ENCODE results near the gene MGA.

DNA sequence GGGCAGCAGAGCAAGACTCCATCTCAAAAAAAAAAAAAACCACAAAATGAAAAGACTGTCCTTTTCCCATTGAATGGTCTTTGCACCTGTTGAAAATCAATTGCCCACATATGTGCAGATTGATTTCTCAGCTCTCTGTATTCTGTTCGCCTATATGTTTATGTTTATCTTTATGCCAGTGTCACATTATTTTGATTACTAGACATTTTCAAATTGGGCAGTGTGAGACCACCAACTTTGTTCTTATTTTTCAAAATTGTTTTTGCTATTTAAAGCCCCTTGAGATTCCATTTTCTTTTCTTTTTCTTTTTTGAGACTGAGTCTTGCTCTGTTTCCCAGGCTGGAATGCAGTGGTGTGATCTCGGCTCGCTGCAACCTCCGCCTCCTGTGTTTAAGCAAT lies 18.5 kb downstream of the MGA start:
- TF ChIP-seq, protein P1, sequence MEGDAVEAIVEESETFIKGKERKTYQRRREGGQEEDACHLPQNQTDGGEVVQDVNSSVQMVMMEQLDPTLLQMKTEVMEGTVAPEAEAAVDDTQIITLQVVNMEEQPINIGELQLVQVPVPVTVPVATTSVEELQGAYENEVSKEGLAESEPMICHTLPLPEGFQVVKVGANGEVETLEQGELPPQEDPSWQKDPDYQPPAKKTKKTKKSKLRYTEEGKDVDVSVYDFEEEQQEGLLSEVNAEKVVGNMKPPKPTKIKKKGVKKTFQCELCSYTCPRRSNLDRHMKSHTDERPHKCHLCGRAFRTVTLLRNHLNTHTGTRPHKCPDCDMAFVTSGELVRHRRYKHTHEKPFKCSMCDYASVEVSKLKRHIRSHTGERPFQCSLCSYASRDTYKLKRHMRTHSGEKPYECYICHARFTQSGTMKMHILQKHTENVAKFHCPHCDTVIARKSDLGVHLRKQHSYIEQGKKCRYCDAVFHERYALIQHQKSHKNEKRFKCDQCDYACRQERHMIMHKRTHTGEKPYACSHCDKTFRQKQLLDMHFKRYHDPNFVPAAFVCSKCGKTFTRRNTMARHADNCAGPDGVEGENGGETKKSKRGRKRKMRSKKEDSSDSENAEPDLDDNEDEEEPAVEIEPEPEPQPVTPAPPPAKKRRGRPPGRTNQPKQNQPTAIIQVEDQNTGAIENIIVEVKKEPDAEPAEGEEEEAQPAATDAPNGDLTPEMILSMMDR (IDR thresholded peaks at IDR 0.05) = no peak
- TF ChIP-seq, protein P2, sequence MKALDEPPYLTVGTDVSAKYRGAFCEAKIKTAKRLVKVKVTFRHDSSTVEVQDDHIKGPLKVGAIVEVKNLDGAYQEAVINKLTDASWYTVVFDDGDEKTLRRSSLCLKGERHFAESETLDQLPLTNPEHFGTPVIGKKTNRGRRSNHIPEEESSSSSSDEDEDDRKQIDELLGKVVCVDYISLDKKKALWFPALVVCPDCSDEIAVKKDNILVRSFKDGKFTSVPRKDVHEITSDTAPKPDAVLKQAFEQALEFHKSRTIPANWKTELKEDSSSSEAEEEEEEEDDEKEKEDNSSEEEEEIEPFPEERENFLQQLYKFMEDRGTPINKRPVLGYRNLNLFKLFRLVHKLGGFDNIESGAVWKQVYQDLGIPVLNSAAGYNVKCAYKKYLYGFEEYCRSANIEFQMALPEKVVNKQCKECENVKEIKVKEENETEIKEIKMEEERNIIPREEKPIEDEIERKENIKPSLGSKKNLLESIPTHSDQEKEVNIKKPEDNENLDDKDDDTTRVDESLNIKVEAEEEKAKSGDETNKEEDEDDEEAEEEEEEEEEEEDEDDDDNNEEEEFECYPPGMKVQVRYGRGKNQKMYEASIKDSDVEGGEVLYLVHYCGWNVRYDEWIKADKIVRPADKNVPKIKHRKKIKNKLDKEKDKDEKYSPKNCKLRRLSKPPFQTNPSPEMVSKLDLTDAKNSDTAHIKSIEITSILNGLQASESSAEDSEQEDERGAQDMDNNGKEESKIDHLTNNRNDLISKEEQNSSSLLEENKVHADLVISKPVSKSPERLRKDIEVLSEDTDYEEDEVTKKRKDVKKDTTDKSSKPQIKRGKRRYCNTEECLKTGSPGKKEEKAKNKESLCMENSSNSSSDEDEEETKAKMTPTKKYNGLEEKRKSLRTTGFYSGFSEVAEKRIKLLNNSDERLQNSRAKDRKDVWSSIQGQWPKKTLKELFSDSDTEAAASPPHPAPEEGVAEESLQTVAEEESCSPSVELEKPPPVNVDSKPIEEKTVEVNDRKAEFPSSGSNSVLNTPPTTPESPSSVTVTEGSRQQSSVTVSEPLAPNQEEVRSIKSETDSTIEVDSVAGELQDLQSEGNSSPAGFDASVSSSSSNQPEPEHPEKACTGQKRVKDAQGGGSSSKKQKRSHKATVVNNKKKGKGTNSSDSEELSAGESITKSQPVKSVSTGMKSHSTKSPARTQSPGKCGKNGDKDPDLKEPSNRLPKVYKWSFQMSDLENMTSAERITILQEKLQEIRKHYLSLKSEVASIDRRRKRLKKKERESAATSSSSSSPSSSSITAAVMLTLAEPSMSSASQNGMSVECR (CRISPR knock-in tag; IDR thresholded peaks at IDR 0.05; ENCODE audit: borderline replicate concordance) = no peak
- TF ChIP-seq SP1 (CRISPR knock-in tag; conservative IDR thresholded peaks at IDR 0.05) (no peak), JUN (CRISPR knock-in tag; IDR thresholded peaks at IDR 0.05) (no peak), NR1H2 (CRISPR knock-in tag; IDR thresholded peaks at IDR 0.05) (no peak), ZNF396 (CRISPR knock-in tag; IDR thresholded peaks at IDR 0.05; ENCODE audit: borderline replicate concordance) (no peak), ZNF671 (CRISPR knock-in tag; IDR thresholded peaks at IDR 0.05) (no peak), JAZF1 (CRISPR knock-in tag; IDR thresholded peaks at IDR 0.05) (no peak)
- TF ChIP-seq, protein P3, sequence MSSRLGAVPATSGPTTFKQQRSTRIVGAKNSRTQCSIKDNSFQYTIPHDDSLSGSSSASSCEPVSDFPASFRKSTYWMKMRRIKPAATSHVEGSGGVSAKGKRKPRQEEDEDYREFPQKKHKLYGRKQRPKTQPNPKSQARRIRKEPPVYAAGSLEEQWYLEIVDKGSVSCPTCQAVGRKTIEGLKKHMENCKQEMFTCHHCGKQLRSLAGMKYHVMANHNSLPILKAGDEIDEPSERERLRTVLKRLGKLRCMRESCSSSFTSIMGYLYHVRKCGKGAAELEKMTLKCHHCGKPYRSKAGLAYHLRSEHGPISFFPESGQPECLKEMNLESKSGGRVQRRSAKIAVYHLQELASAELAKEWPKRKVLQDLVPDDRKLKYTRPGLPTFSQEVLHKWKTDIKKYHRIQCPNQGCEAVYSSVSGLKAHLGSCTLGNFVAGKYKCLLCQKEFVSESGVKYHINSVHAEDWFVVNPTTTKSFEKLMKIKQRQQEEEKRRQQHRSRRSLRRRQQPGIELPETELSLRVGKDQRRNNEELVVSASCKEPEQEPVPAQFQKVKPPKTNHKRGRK (CRISPR knock-in tag; IDR thresholded peaks at IDR 0.05; ENCODE audit: borderline replicate concordance) = no peak

All from WTC11 (cell line).